ENCODE measurements around the gene SCYL3.
"Not testable (repeated sequence)": the region's sequence is repeated elsewhere in the genome, so short reads cannot be mapped to it uniquely, and the experiment has no call there.

The SCYL3 gene

DNA sequence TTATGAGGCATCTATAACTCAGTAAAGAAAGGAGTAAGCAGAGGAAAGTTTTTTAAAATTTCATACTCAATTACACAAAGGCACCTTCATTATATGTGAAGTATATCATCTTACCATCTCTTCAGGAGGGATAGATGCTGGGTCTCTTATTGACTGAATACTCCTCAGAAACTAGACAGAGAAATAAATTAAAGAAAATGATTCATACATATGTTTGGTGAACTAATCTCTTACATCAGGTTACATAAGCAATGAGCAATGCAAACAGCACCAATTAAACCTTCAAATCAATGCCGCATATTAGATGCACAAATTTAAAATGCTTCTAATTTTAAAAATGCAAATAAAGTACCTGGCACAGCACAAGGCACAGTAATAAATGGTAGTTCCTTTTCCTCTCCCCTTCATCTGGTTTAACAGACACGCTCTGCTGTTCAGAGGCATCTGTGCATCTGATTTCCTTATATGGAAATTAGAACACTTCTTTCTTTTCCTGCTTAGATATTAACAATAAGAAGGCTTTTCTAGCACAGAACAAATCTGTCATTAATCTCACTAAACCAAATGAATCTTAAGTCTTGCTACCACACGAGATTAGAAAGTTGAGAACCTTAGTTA lies 20.0 kb downstream of the SCYL3 start:
- DNase-seq (ENCODE audit: extremely low read depth in 1 of 2, low read depth in 1 of 2): no peak

DNA sequence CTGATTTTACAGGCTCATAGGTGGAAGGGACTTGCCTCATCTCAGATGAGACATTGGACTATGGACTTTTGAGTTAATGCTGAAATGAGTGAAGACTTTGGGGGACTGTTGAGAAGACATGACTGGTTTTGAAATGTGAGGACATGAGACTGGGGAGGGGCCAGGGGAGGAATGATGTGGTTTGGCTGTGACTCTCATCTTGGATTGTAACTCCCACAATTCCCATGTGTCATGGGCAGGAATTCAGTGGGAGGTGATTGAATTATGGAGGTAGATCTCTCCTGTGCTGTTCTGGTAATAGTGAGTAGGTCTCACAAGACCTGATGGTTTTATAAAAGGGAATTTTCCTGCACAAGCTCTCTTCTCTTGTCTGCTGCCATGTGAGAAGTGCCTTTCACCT lies 20.8 kb downstream of the SCYL3 start:
- DNase-seq (ENCODE audit: extremely low read depth in 1 of 2, low read depth in 1 of 2): no peak

DNA sequence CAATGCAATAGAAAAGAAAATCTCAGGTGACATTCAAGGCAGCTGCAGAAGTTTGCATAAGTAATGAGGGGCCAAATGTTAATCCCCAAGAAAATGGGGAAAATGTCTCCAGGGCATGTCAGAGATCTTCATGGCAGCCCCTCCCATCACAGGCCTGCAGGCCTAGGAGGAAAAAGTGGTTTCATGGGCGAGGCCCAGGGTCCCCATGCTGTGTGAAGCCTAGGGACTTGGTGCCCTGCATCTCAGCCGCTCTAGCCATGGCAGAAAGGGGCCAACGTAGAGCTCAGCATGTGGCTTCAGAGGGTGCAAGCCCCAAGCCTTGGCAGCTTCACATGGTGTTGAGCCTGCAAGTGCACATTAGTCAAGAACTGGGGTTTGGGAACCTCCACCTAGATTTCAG lies 21.7 kb downstream of the SCYL3 start:
- DNase-seq (ENCODE audit: extremely low read depth in 1 of 2, low read depth in 1 of 2): not testable (repeated sequence)

DNA sequence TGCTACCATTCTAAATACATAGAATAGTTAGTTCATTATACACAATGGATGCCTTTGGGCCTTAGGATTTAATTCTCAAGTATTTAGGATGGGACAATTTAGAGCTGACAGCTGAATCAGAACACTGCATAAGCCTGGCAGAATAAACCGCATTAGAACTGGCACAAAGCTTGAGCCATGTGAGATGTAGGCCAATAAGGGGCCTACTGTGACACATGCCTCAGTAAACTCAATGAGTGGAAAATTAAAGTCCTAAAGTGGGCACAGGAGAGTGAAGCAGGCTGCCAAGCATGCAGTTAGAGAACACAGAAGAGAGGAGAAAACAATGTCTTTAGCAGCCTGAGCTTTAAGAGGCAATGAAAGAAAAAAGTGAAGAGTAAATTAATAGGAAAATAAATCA lies 24.3 kb downstream of the SCYL3 start:
- no peak for DNase-seq (ENCODE audit: extremely low read depth in 1 of 2, low read depth in 1 of 2)

DNA sequence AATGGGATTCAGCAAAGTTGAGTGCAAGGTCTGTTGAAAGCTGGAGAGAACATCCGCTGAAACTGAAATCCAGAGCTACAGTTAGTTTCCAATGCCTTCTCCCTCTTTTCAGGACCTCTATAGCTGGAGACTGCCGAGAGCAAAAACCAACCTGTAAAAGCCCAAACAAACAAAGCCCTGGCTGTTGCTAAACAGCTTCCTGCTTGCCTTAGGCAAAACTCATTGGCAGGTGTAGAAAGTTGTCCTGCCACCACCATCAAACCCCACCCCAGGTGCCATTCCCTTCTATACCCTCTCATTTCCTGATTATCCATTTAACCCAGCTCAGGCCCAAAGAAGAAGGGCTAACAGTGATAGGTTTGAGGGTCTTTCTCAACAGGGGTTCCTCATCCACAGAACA lies 24.7 kb downstream of the SCYL3 start:
- no peak for DNase-seq (ENCODE audit: extremely low read depth in 1 of 2, low read depth in 1 of 2)

DNA sequence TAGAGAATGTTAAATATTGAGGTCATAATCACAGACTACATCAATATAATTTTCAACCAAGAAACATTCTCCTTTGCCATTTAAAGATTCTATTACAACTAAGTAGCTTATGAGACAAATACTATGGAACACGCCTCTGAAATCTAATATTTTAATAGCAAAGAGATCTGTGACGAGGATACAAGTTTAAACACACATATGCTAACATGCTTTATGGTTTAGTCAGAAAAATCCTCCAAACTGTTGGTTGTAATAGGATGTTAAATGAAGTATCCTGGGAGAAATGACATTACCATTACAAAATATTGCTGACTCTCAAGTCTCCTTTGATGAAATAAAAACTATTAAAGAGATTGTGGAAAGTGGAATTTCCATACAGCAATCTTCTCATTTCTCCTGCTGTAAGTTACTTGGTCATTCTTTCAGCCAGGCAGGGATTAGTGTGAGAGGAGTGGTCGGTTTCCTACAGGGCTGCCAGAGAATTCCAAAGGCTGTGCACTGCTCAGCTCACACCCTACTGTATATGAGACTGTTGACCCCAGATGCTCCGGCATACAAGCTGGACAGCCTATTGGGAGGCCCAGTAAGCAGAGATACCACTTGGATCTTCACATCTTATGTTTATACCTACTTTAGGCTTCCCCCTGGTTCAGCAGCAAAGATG lies 26.6 kb downstream of the SCYL3 start:
- DNase-seq (ENCODE audit: extremely low read depth in 1 of 2, low read depth in 1 of 2): no peak

DNA sequence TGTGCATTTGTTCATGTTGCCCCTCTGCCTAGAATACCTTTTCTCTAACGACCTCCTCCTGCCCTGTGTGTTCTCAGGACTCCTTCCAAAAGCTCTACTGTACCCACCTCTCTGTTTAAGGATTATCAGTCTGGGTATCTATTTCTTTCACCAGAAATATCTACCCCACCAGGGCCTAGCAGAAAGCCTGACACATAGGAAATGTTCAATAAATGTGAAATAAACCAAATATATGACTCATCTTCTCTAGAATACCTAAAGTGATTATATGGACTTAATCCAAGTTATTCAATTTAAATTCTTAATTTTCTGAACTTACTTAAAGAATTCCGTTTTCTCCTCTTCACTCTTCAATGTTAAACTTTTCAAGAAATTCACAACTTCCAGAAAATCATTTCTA lies 27.1 kb downstream of the SCYL3 start:
- no peak for DNase-seq (ENCODE audit: extremely low read depth in 1 of 2, low read depth in 1 of 2)

DNA sequence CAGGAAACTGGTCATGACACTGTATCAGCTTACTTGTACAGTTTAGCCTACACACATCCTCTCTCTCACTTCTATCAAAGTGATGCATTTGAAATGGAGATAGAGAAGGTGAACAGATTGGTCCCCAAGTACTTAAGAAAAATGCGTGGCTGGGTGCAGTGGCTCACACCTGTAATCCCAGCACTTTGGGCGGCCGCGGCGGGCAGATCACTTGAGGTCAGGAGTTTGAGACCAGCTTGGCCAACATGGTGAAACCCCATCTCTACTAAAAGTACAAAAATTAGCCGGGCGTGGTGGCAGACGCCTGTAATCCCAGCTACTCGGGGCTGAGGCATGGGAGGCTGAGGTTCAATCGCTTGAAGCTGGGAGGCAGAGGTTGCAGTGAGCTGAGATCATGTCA lies 29.2 kb downstream of the SCYL3 start:
- DNase-seq (ENCODE audit: extremely low read depth in 1 of 2, low read depth in 1 of 2): not testable (repeated sequence)

DNA sequence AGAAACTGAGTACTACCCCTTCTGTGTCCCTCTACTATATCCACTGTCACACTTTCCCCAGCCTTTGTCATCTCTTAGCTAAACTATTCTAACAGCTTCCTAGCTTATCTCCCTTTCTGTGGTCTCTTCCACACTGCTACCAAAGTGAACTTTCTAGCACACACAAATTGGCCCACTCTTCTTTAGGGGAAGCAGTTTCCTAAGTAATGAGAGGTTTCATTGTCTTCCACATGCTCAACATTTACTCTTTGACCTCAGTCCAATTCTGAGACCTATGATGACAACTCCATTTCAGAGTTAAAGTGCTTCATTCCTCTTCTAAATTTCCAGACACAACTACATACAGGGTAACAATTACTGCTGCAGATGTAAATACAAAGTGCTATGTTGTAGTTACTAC lies 32.9 kb downstream of the SCYL3 start:
- DNase-seq (ENCODE audit: extremely low read depth in 1 of 2, low read depth in 1 of 2): no peak

DNA sequence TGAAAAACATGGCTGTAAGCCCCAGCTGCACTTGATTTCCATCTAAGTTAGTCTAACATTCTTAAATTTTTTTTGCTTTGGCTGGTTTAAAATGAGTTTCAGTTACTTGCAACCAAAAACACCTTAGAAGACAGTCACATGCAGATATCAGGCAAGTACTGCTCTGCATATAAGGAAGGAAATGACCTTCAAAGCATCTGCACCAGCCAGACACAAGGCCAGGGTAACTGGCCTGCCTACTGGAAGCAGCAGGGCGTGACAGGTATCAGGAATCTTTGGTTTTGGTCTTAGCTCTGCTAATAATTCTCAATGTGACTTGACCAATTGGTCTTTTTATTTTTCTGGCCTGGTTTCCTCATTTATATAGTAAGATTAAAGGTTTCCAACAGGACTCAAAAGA lies 33.5 kb downstream of the SCYL3 start:
- DNase-seq (ENCODE audit: extremely low read depth in 1 of 2, low read depth in 1 of 2): no peak

DNA sequence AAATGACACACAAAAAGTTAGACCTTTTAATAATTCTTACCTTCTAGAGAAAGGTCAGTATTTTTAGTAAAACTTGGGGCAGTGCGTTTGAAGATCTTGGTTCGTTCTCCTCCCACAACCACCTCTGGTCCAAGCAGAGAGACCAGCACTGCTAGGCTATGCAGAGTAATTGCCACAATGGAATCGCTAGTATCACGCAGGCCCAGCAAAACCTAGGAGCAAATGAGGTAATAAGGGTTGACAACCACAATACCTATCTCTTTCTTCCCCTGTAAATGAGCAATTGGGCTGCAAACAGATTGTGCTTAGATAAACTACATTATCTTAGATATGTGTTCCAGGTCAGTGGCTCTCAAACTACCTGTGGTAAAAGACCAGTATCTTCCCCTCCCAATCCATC lies 34.7 kb downstream of the SCYL3 start:
- no peak for DNase-seq (ENCODE audit: extremely low read depth in 1 of 2, low read depth in 1 of 2)

DNA sequence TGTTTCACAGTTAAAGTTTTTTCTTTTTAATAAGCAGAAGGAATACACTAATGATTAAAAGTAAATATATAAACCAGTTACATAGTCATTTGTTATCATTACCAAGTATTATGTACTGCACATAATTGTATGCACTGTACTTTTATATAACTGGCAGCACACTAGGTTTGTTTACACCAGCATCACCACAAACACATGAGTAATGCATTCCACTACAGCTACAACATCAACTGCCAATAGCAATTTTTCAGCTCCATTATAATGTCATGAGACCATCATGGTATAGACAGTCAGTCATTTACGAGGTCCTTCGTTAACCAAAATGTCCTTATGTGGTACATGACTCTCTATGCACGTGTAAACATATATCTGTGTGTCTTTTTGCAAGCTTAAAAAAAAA lies 35.2 kb downstream of the SCYL3 start:
- no peak for DNase-seq (ENCODE audit: extremely low read depth in 1 of 2, low read depth in 1 of 2)

DNA sequence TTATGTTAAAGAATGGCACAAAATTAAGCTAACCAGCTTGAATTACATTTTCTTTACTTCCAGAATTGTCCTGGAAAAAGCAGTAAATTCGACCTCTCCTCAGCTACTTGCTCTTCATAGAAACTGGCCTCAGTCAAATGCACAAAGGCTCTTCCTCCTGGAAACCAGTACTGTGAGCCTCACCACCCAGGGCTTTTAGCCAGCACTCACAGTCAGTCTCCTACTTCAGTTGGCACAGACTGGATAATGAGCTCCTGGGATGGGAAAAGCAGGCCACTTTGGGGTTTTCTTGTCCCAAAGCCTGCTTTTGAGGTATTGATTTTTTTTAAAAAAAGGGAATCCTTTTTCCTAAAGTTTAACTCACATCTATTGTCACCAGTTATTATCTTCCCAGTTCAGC lies 40.4 kb downstream of the SCYL3 start:
- no peak for DNase-seq (ENCODE audit: extremely low read depth in 1 of 2, low read depth in 1 of 2)

DNA sequence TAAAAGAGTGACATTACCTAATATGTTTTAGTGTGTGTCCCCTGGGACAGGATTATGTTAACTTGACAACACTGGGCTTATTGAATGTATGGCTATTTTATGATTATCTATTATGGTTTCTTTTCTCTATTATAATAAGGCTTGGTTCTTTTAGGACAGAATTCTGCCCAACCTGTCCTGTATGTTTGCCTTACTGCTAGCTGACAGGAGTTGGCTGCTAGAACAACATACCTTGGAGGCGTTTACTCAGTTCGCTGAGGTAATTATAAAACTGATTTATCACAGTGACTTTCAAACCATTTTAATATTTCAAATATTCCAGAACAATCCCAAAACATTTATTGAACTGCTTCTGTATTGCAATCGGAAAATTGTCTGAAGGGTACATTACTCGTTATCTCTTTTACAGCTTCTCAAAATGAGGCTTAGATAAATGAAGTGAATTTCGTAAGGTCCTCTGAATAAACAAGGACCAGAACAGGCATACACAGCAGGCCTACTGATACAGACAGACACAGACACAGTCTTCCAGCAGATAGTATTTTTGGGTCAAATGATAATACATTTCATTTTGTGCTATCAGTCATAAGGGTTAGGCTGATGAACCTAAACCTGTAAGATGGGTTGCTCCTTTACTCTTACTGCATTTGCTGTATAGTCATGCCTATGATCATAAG lies 44.2 kb downstream of the SCYL3 start:
- DNase-seq (ENCODE audit: extremely low read depth in 1 of 2, low read depth in 1 of 2): no peak

DNA sequence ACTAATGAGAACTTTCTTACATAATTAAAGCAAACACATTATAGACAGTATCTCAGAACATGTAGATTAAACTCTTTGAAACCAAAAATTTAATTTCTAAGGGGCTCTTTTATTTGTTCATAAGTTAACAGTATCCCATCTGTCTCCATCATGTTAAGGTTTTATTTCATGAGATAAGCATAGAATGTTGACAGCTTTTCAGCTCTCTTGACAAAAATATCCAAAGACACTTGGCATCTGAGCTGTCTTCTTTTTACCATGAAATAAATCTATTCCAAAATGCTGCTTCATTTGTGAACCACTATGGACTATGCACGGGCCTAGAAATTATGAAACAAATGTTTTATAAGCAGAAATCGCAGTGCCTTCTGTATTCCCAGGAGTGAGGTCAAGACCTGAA lies 45.2 kb downstream of the SCYL3 start:
- DNase-seq (ENCODE audit: extremely low read depth in 1 of 2, low read depth in 1 of 2): no peak

DNA sequence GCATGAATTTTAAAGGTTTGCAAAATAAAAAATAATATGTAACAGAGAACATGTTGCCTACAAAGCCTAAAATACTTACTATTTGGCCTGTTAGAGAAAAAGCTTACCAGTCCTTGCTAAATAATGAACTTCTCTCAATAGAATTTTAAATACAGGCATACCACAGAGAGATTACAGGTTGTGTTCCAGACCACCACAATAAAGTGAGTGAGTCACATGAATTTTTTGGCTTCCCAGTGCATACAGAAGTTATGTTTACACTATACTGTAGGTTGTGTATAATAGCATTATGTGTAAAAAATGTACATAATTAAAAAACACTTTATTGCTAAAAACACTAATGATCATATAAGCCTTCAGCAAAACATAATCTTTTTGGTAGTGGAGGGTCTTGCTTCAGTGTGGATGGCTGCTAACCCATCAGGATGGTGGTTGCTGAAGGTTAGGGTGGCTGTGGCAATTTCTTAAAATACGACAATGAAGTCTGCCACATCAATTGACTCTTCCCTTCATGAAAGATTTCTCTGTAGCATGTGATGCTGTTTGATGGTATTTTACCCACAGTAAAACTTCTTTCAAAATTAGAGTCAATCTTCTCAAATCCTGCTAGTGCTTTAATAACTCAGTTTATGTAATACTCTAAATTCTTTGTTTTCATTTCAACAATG lies 48.6 kb downstream of the SCYL3 start:
- no peak for DNase-seq (ENCODE audit: extremely low read depth in 1 of 2, low read depth in 1 of 2)

DNA sequence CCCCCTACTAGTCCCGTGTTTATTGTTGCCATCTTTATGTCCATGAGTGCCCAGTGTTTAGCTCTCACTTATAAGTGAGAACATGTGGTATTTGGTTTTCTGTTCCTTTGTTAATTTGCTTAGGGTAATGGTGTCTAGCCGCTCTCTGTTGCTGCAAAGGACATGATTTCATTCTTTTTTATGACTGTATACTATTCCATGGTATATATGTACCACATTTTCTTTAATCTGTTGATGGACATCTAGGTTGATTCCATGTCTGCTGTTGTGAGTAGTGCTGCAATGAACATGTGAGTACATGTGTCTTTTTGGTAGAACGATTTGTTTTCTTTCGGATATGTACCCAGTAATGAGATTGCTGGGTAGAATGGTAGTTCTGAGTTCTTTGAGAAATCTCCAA lies 54.8 kb downstream of the SCYL3 start:
- DNase-seq (ENCODE audit: extremely low read depth in 1 of 2, low read depth in 1 of 2): no peak

DNA sequence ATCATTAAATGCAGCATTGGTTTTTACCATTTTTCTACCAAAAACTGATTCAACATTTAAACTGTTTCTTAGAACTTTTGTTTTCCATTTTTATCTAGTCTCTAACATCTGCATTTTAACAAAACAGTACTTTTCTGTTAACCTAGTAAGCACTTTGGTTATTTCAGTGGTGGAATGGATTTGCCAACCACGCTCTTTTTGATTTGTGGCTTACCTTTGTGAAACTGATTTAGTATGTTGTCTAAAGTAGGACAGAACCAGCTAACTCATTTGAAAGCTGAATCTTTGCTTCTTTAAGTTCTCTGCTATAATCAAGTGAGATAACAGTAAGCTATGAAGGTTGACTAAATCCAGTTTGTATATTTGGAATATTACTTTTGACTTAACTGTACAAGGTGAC lies 57.5 kb downstream of the SCYL3 start:
- DNase-seq (ENCODE audit: extremely low read depth in 1 of 2, low read depth in 1 of 2): no peak

DNA sequence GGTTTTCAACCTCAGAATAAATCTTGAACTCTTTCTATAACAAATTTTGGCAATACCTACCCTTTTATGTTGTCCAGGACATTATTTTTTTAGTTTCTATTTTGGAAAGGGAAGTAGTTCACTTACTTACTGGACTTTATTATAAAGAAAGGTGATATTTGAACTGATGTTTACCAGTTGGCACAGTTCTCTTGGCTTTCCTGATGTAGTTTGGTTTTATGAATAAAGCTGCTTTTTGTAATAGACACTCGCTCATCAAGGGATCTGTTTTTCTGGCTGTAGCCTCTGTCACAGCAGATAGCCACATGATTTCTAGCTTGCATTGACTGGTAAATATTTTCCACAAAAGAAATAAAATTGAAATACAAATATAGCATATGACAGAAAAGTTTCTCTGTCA lies 58.0 kb downstream of the SCYL3 start:
- no peak for DNase-seq (ENCODE audit: extremely low read depth in 1 of 2, low read depth in 1 of 2)

DNA sequence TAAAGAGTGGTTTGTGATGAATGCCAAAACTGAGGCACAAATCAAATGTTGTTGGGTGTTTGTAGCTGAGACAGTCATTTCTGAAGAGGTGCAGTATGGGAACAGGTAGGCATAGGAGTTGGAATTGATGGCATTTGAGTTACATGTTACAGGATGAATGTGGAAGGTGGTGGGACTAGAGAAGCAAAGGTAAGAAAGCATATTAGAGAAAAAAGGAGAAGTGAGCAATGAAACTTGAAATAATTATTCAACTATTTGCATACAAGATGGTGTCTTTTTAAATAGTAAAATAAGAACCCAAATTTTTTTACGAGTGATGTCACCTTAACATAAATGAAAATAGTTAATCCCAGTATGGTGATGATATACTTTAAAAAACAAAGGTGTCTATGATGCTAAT lies 58.8 kb downstream of the SCYL3 start:
- DNase-seq (ENCODE audit: extremely low read depth in 1 of 2, low read depth in 1 of 2): no peak

DNA sequence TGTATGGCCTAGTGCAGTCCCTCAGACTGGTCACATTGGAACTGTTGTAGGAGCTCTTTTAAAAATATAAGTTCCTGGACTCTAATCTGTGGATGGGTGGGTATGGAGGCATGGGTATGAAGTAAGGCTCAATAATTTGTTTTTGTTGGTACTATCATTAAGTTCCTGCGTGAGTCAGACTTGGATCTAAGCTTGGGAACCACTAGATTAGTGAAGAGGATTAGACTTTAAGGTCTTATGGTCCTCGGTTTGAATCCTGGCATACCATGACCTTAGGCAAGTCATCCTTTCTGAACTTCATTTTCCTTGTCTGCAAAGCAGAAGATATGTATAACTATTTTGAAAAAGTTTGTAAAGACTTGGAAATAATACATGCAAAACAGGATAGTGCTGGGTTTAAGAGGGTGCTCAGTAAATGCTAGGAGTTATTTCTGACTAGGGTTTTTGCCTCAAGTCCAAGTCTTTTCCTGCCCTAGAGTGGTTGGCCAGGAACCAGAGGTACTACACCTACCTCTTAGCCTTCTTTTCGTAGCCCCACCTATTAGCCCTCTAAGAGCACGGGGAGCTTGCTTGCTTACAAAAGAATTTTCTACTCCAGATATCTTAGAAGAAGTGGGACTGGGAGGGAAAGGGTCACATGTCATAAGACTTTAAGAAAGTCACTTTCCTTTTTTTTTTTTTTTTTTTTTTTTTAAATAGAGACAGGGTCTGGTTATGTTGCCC lies 60.4 kb downstream of the SCYL3 start:
- DNase-seq (ENCODE audit: extremely low read depth in 1 of 2, low read depth in 1 of 2): no peak
